ENCODE data around the gene HS6ST1.

The HS6ST1 gene

DNA sequence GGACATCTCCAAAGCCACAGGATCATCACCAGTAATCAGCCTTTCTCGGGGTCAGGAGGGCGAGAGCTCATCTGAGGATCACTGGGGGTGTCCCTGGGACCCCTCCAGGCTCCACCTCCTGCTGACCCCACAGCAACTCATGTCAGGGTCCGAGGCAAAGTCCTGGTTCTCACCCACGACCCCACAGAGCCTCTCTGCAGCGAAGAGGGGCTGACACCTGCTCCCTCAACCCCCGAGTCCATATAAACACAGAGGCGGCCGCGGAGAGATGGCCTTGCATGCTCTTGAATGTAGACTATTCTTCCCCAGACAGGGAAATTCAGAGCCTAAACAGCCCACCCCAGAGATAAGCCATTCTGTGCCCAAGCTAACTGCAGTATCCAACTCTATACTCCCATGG lies 29.9 kb downstream of the HS6ST1 start:
- Histone ChIP-seq H3K27me3 (replicated peaks) (no peaks in the 10 kb centered on the region), H3K27ac (no peak overlapping the region), H3K36me3 (replicated peaks) (no peaks in the 10 kb centered on the region), H3K4me3 (ENCODE audit: low read depth, low read length) (no peak overlapping the region)
- no peak for DNase-seq
- in situ Hi-C loops (cut with HindIII; ENCODE audit: low pct_ligation_motif_present, low sequenced_read_pairs): no loop called here
- TF ChIP-seq, protein P1, sequence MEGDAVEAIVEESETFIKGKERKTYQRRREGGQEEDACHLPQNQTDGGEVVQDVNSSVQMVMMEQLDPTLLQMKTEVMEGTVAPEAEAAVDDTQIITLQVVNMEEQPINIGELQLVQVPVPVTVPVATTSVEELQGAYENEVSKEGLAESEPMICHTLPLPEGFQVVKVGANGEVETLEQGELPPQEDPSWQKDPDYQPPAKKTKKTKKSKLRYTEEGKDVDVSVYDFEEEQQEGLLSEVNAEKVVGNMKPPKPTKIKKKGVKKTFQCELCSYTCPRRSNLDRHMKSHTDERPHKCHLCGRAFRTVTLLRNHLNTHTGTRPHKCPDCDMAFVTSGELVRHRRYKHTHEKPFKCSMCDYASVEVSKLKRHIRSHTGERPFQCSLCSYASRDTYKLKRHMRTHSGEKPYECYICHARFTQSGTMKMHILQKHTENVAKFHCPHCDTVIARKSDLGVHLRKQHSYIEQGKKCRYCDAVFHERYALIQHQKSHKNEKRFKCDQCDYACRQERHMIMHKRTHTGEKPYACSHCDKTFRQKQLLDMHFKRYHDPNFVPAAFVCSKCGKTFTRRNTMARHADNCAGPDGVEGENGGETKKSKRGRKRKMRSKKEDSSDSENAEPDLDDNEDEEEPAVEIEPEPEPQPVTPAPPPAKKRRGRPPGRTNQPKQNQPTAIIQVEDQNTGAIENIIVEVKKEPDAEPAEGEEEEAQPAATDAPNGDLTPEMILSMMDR (IDR thresholded peaks at IDR 0.05; ENCODE audit: low read depth, low read length, missing control alignments): no peak

GRCh38 chr2:128287780-128288735 lies 30.6 kb downstream of the HS6ST1 start:
- in situ Hi-C loops (cut with HindIII; ENCODE audit: low pct_ligation_motif_present, low sequenced_read_pairs): no loop called here
- DNase-seq: no peak
- H3K27me3 ChIP-seq (replicated peaks): no peaks in the 10 kb centered on the region
- peaks cover 2% of the 10 kb centered on the region for H3K36me3 ChIP-seq (replicated peaks)
- TF ChIP-seq, protein P1 (IDR thresholded peaks at IDR 0.05; ENCODE audit: low read depth, low read length, missing control alignments): no peak
- H3K4me3 ChIP-seq (ENCODE audit: low read depth, low read length): no peak overlapping the region
- no peak overlapping the region for H3K27ac ChIP-seq

- peaks cover 2% of the 10 kb centered on the region for H3K36me3 ChIP-seq (replicated peaks)
- no peak overlapping the region for H3K27ac ChIP-seq
- TF ChIP-seq, protein P1 (IDR thresholded peaks at IDR 0.05; ENCODE audit: low read depth, low read length, missing control alignments): no peak
- H3K27me3 ChIP-seq (replicated peaks): no peaks in the 10 kb centered on the region
- no peak for DNase-seq
- no peak overlapping the region for H3K4me3 ChIP-seq (ENCODE audit: low read depth, low read length)
- in situ Hi-C loops (cut with HindIII; ENCODE audit: low pct_ligation_motif_present, low sequenced_read_pairs): no loop called here
Measured at GRCh38 chr2:128286905-128287779, 31.5 kb downstream of the HS6ST1 start.

DNA sequence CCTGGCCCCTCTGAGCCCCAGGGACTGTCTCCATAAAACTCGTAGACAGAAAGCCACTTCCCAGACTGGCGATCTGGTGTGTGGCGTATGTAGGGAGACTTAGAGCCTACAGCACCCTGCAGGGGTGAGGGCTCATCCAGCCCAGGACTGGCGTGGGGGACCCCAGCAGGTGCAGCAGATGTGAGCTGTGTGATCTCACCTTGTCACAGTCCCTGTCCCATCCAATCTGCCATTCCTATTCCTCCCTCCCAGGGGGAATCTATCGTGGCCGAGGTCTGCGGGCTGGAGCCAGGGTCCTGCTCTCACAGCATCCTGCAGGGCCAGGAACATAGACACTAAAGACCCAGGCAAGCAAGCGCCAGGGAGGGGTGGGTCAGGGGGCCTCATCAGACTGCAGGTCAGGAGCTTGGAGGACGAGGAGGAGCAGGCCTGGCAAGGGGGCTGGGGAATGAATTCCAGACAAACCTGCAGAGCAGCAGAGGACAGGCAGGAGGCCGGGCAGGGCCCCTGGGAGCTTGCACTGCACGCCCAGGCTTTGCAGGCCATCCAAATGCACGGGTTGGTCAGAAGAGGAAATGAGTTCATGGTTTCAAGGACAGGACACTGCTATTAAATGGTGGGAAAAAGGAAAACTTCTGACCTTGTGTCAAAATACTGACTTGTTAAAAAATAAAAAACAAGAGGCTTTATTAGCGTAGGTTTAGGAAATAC lies 32.5 kb downstream of the HS6ST1 start:
- H3K36me3 ChIP-seq (replicated peaks): peaks cover 2% of the 10 kb centered on the region
- H3K4me3 ChIP-seq (ENCODE audit: low read depth, low read length): no peak overlapping the region
- TF ChIP-seq, protein P1 (IDR thresholded peaks at IDR 0.05; ENCODE audit: low read depth, low read length, missing control alignments): no peak
- no peak for DNase-seq
- no peaks in the 10 kb centered on the region for H3K27me3 ChIP-seq (replicated peaks)
- H3K27ac ChIP-seq: no peak overlapping the region
- in situ Hi-C loops (cut with HindIII; ENCODE audit: low pct_ligation_motif_present, low sequenced_read_pairs): no loop called here

- Histone ChIP-seq H3K27me3 (replicated peaks) (no peaks in the 10 kb centered on the region), H3K36me3 (replicated peaks) (peaks cover 2% of the 10 kb centered on the region), H3K4me3 (ENCODE audit: low read depth, low read length) (no peak overlapping the region), H3K27ac (no peak overlapping the region)
- in situ Hi-C loops (cut with HindIII; ENCODE audit: low pct_ligation_motif_present, low sequenced_read_pairs): no loop called here
- DNase-seq: no peak
- TF ChIP-seq, protein P1 (IDR thresholded peaks at IDR 0.05; ENCODE audit: low read depth, low read length, missing control alignments): no peak
Measured at GRCh38 chr2:128285329-128285931, 33.2 kb downstream of the HS6ST1 start.
